SU-DHL-6 (cell line): ENCODE data around the gene OR13C3.
"Not testable (repeated sequence)": the region's sequence is repeated elsewhere in the genome, so short reads cannot be mapped to it uniquely, and the experiment has no call there.

Experiments used
- H2AFZ ChIP-seq: fragments of 200-600 bp; sonication (generic); 2 replicates; pipeline ENCODE4 v1.6.1; 2014; ENCODE audit warnings: low read depth, mild to moderate bottlenecking, moderate library complexity, mixed read lengths, antibody characterized with exemption, low read length; ENCODE audit not compliant: severe bottlenecking
- H3F3A ChIP-seq: fragments of 200-600 bp; shearing (Covaris generic); 2 replicates; pipeline ENCODE4 v1.6.0; 2016; ENCODE audit warnings: antibody characterized with exemption, mild to moderate bottlenecking; ENCODE audit not compliant: insufficient read depth
- H3K27ac ChIP-seq: fragments of 200-600 bp; sonication (generic); 2 replicates; pipeline ENCODE4 v1.5.1; 2016; ENCODE audit warnings: low read depth, mild to moderate bottlenecking, low read length, moderate library complexity, mixed read lengths
- H3K27me3 ChIP-seq: fragments of 200-600 bp; sonication (generic), shearing (Covaris generic); 2 replicates; pipeline ENCODE4 v1.6.0; 2014; ENCODE audit warnings: mild to moderate bottlenecking, low read length
- H3K36me3 ChIP-seq: fragments of 200-600 bp; sonication (generic); 2 replicates; pipeline ENCODE4 v1.6.1; 2014; ENCODE audit warnings: mild to moderate bottlenecking, low read length, mixed read lengths
- H3K4me2 ChIP-seq: fragments of 300-600, 200-600 bp; shearing (Covaris generic), sonication (generic); 2 replicates; pipeline ENCODE4 v1.6.0; 2014; ENCODE audit warnings: low read length, low read depth, mild to moderate bottlenecking; ENCODE audit not compliant: poor library complexity, severe bottlenecking
- H3K4me3 ChIP-seq: fragments of 200-600 bp; sonication (generic); 2 replicates; pipeline ENCODE4 v1.5.1; 2014; ENCODE audit warnings: antibody characterized with exemption, low read length, mild to moderate bottlenecking, mixed read lengths; ENCODE audit not compliant: insufficient read depth, poor library complexity, severe bottlenecking
- H3K79me2 ChIP-seq: fragments of 200-600 bp; sonication (generic); 2 replicates; pipeline ENCODE4 v1.6.1; 2014; ENCODE audit warnings: mild to moderate bottlenecking, low read length, moderate library complexity; ENCODE audit not compliant: insufficient read depth
- H3K9ac ChIP-seq: fragments of 200-600 bp; sonication (generic); 2 replicates; pipeline ENCODE4 v1.7.0; 2014; ENCODE audit warnings: mild to moderate bottlenecking, low read length
- H3K9me2 ChIP-seq: fragments of 200-600 bp; sonication (generic); replicated peaks from 2 replicates; pipeline ENCODE4 v1.6.1; 2014; ENCODE audit warnings: low read length; ENCODE audit not compliant: insufficient read depth
- H3K9me3 ChIP-seq: fragments of 200-600 bp; sonication (generic); 2 replicates; pipeline ENCODE4 v1.6.1; 2014; ENCODE audit warnings: low read length, mixed read lengths; ENCODE audit not compliant: insufficient read depth
- H4K20me1 ChIP-seq: fragments of 200-600 bp; sonication (generic); 2 replicates; pipeline ENCODE4 v1.6.1; 2014; ENCODE audit warnings: low read depth, mild to moderate bottlenecking, antibody characterized with exemption, low read length, moderate library complexity, mixed read lengths
- EZH2phosphoT487 ChIP-seq: fragments of 200-600 bp; sonication (generic), shearing (Covaris generic); conservative IDR thresholded peaks from 2 replicates; pipeline ENCODE4 v1.6.1; 2018; ENCODE audit warnings: mild to moderate bottlenecking, antibody characterized with exemption, low read length, moderate library complexity, mixed read lengths
- TF ChIP-seq, protein P1 (sequence below): fragments of 200-600 bp; sonication (generic); IDR thresholded peaks from one replicate; pipeline ENCODE4 v1.5.1; 2017; ENCODE audit warnings: antibody characterized with exemption, mild to moderate bottlenecking, low read length, moderate library complexity; ENCODE audit not compliant: insufficient read depth, poor library complexity, severe bottlenecking

Gene OR13C3

GRCh38 chr9:104553261-104553660 is 16.6 kb upstream of the OR13C3 start:
- no peaks in the 10 kb centered on the region for H3K9me2 ChIP-seq
- H4K20me1 ChIP-seq, result no peaks in the 10 kb centered on the region
- H3K9me3 ChIP-seq, result no peaks in the 10 kb centered on the region
- no peak overlapping the region for H3K9ac ChIP-seq
- no peaks in the 10 kb centered on the region for H3K36me3 ChIP-seq
- H3K27ac ChIP-seq, result no peak overlapping the region
- no peaks in the 10 kb centered on the region for H3K79me2 ChIP-seq
- no peak overlapping the region for H2AFZ ChIP-seq
- no peaks in the 10 kb centered on the region for H3F3A ChIP-seq
- no peak overlapping the region for H3K4me3 ChIP-seq
- H3K4me2 ChIP-seq, result no peak overlapping the region
- H3K27me3 ChIP-seq, result no peaks in the 10 kb centered on the region
- no peak for TF ChIP-seq EZH2phosphoT487
- TF ChIP-seq, protein P1, sequence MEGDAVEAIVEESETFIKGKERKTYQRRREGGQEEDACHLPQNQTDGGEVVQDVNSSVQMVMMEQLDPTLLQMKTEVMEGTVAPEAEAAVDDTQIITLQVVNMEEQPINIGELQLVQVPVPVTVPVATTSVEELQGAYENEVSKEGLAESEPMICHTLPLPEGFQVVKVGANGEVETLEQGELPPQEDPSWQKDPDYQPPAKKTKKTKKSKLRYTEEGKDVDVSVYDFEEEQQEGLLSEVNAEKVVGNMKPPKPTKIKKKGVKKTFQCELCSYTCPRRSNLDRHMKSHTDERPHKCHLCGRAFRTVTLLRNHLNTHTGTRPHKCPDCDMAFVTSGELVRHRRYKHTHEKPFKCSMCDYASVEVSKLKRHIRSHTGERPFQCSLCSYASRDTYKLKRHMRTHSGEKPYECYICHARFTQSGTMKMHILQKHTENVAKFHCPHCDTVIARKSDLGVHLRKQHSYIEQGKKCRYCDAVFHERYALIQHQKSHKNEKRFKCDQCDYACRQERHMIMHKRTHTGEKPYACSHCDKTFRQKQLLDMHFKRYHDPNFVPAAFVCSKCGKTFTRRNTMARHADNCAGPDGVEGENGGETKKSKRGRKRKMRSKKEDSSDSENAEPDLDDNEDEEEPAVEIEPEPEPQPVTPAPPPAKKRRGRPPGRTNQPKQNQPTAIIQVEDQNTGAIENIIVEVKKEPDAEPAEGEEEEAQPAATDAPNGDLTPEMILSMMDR, result no peak

DNA sequence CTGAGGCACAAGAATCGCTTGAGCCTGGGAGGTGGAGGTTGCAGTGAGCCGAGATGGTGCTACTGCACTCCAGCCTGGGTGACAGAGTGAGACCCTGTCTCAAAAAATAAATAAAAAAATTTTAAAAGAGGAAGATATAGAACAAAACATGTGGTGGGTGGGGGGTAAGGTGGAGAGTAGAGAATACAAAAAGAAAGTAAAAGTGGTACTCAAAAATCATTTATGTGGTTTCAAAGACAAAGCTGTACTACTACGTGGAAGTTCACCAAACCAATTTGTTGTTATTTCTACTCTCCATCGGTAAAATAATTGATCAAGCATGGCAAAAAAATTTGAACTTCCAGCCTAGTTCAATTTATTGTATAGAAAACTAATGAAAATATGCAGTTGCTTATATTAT is 8.0 kb upstream of the OR13C3 start:
- no peaks in the 10 kb centered on the region for H3K27me3 ChIP-seq
- no peak overlapping the region for H3K4me2 ChIP-seq
- no peak overlapping the region for H2AFZ ChIP-seq
- H3K9me2 ChIP-seq, result no peaks in the 10 kb centered on the region
- no peak overlapping the region for H3K9ac ChIP-seq
- H3K36me3 ChIP-seq, result no peaks in the 10 kb centered on the region
- H4K20me1 ChIP-seq, result no peaks in the 10 kb centered on the region
- TF ChIP-seq, protein P1, result no peak
- no peaks in the 10 kb centered on the region for H3F3A ChIP-seq
- H3K27ac ChIP-seq, result no peak overlapping the region
- no peak overlapping the region for H3K4me3 ChIP-seq
- no peaks in the 10 kb centered on the region for H3K79me2 ChIP-seq
- H3K9me3 ChIP-seq, result no peaks in the 10 kb centered on the region

DNA sequence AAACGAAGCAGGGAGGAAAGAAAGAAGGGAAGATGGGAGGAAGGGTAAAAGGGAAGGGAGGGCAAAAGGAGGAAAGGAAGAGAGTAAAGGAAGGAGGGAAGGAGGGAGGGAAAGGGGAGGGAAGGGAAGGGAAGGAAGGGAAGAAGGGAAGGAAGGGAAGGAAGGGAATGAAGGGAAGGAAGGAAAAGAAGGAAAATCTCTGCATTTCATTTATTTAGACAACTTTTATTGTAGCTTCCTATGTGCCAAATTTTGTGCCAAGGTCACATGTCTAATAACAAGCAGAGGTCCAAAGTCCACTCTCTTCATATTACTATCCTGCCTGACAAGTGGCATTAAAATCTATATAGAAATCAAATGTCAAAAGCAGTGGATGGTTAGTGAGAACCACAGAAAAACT is 2.6 kb upstream of the OR13C3 start:
- Histone ChIP-seq H3K9ac (no peak overlapping the region), H3K79me2 (no peaks in the 10 kb centered on the region), H3K36me3 (no peaks in the 10 kb centered on the region), H3K27ac (no peak overlapping the region), H3K4me2 (no peak overlapping the region), H2AFZ (no peak overlapping the region), H3K27me3 (no peaks in the 10 kb centered on the region), H3K4me3 (no peak overlapping the region), H3K9me3 (no peaks in the 10 kb centered on the region), H3F3A (no peaks in the 10 kb centered on the region), H3K9me2 (no peaks in the 10 kb centered on the region), H4K20me1 (no peaks in the 10 kb centered on the region)
- TF ChIP-seq, protein P1, result no peak
- no peak for TF ChIP-seq EZH2phosphoT487

DNA sequence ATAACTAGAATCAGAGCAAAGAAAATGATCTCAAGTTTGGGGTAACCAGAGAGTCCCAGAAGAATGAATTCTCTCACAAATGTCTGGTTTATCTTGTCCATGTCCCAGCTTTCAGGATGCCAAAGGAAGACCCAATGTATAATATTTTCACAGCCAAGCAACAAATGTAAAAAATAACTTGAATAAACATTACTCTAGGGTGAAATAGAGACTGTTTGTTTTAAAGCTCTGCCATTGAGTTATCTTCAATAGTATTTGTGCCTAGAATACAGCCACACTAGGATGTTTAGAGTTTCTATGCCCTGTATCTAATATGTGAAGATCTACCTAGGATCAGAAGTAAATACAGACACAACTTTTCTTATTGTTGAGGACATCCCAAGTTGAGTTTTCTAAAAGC is 9.5 kb downstream of the OR13C3 start, which contains the start of gene OR13C4:
TSS of gene OR13C4 (minus strand) at position 101 of the 400 bp plus-strand sequence. CDS start at position 101, 0 bp downstream.
- H3F3A ChIP-seq, result no peaks in the 10 kb centered on the region
- no peak within 1 kb of the TSS for H3K4me2 ChIP-seq
- H3K9me2 ChIP-seq, result no peaks in the 10 kb centered on the region
- H2AFZ ChIP-seq, result no peak within 1 kb of the TSS
- no peaks in the 10 kb centered on the region for H3K9me3 ChIP-seq
- H3K36me3 ChIP-seq, result no peaks in the 10 kb centered on the region
- no peaks in the 10 kb centered on the region for H3K27me3 ChIP-seq
- TF ChIP-seq, protein P1, result no peak
- TF ChIP-seq EZH2phosphoT487, result no peak
- no peak within 1 kb of the TSS for H3K27ac ChIP-seq
- H3K79me2 ChIP-seq, result no peaks in the 10 kb centered on the region
- H4K20me1 ChIP-seq, result no peaks in the 10 kb centered on the region
- H3K4me3 ChIP-seq, result no peak within 1 kb of the TSS
- H3K9ac ChIP-seq, result no peak within 1 kb of the TSS

DNA sequence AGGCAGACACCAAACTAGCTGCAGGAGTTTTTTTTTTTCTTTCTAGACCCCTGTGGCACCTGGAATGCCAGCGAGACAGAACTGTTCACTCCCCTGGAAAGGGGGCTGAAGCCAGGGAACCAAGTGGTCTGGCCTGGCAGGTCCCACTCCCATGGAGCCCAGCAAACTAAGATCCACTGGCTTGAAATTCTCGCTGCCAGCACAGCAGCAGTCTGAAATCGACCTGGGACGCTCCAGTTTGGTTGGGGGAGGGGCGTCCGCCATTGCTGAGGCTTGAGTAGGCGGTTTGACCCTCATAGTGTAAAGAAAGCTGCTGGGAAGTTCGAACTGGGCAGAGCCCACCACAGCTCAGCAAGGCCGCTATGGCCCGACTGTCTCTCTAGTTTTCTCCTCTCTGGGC is 16.4 kb downstream of the OR13C3 start:
- H2AFZ ChIP-seq, H3K4me3 ChIP-seq, H3K27ac ChIP-seq, H3K9me3 ChIP-seq, H3K36me3 ChIP-seq, H3K9me2 ChIP-seq, H3K9ac ChIP-seq, H4K20me1 ChIP-seq, H3K79me2 ChIP-seq, H3F3A ChIP-seq, H3K4me2 ChIP-seq, H3K27me3 ChIP-seq: not testable (repeated sequence)
